ENCODE measurements around the gene HIF3A.
"Not testable (repeated sequence)": the region's sequence is repeated elsewhere in the genome, so short reads cannot be mapped to it uniquely, and the experiment has no call there.

The HIF3A gene

GRCh38 chr19:46361915-46362314 is 65.1 kb downstream of the HIF3A start:
- DNase-seq, result no peak

GRCh38 chr19:46364359-46364758 is 67.5 kb downstream of the HIF3A start:
- DNase-seq, result no peak

- DNase-seq, result no peak
These were observed 68.7 kb downstream of the HIF3A start for GRCh38 chr19:46365561-46365960.

- DNase-seq, result no peak
These were observed 69.9 kb downstream of the HIF3A start for GRCh38 chr19:46366620-46367292.

GRCh38 chr19:46367426-46367825 is 70.6 kb downstream of the HIF3A start:
- no peak for DNase-seq

- DNase-seq, result no peak
These were observed 71.3 kb downstream of the HIF3A start for GRCh38 chr19:46368116-46368515.

GRCh38 chr19:46369817-46370216 is 73.0 kb downstream of the HIF3A start:
- DNase-seq, result no peak

GRCh38 chr19:46371371-46371901 is 74.6 kb downstream of the HIF3A start:
- no peak for DNase-seq

GRCh38 chr19:46372901-46373490 is 76.2 kb downstream of the HIF3A start:
- no peak for DNase-seq

- DNase-seq, result no peak
These were observed 76.9 kb downstream of the HIF3A start for GRCh38 chr19:46373491-46374359.

GRCh38 chr19:46374536-46375475 is 78.0 kb downstream of the HIF3A start:
- DNase-seq, result no peak

- DNase-seq, result not testable (repeated sequence)
These were observed 78.7 kb downstream of the HIF3A start for GRCh38 chr19:46375476-46376067.

GRCh38 chr19:46376241-46377153 is 79.7 kb downstream of the HIF3A start:
- no peak for DNase-seq

GRCh38 chr19:46378268-46378667 is 81.4 kb downstream of the HIF3A start:
- no peak for DNase-seq

- DNase-seq, result no peak
These were observed 83.8 kb downstream of the HIF3A start for GRCh38 chr19:46380690-46381089.

GRCh38 chr19:46381346-46381745 is 84.5 kb downstream of the HIF3A start:
- no peak for DNase-seq

GRCh38 chr19:46381756-46382345 is 85.0 kb downstream of the HIF3A start:
- no peak for DNase-seq

- no peak for DNase-seq
These were observed 86.5 kb downstream of the HIF3A start for GRCh38 chr19:46383171-46383815.

GRCh38 chr19:46383846-46384245 is 87.0 kb downstream of the HIF3A start:
- no peak for DNase-seq

- DNase-seq, result no peak
These were observed 87.6 kb downstream of the HIF3A start for GRCh38 chr19:46384396-46384795.

Measured in suppressor macrophage (primary cell).